ENCODE results near the gene COPG1.

COPG1 gene

DNA sequence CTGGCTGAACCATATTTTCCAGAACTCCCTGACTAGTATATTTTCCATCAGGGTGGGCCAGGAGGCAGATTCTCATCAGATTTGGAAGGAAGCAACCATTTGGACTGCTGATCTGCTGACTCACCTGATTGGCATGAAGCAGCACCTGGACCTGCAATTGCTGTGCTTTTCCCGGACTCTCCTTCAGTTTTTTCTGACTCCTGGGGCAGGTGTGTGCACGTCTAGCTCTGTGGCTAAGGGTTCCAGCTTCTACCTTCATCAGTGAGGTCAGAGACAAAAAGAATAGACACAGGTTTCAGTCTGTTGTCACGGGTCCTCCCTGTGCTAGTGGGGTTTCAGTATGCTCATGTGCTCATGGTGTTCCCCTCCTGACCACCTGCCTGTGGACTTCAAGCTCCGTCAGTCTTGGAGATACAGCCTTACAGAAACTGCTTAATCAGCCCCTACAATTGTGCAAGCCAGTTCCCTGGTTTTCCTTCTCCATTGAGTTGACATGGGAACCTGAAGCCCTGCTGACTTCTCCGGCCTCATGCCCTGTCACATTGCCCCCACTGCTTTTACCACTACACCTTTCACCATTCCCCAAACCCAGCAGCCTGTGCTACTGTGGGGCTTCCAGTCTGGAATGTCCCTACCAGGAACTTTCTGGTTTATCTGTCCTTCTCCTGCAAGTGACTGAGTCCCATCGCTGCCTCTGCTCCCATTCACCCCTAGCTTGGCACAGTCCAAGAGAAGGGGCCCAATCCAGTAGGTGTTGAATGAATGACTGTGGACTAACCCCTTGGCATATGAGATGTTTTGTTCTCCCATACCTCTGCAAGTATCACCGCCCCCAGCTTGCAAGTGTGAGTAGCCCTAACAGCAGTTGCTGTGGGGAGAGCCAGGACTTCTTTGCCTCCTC, 61.0 kb downstream of the COPG1 start:
- TF ChIP-seq TAF1 (IDR thresholded peaks at IDR 0.05; ENCODE audit: borderline replicate concordance, insufficient read depth, low read length) (no peak), FOXP2 (optimal IDR thresholded peaks at IDR 0.05; ENCODE audit: borderline replicate concordance, extremely low read depth, extremely low read length, insufficient read depth) (no peak), SIN3A (IDR thresholded peaks at IDR 0.05; ENCODE audit: borderline replicate concordance, insufficient read depth, low read length) (no peak), POLR2AphosphoS5 (IDR thresholded peaks at IDR 0.05; ENCODE audit: low read depth, low read length) (no peak)
- TF ChIP-seq, protein P1, sequence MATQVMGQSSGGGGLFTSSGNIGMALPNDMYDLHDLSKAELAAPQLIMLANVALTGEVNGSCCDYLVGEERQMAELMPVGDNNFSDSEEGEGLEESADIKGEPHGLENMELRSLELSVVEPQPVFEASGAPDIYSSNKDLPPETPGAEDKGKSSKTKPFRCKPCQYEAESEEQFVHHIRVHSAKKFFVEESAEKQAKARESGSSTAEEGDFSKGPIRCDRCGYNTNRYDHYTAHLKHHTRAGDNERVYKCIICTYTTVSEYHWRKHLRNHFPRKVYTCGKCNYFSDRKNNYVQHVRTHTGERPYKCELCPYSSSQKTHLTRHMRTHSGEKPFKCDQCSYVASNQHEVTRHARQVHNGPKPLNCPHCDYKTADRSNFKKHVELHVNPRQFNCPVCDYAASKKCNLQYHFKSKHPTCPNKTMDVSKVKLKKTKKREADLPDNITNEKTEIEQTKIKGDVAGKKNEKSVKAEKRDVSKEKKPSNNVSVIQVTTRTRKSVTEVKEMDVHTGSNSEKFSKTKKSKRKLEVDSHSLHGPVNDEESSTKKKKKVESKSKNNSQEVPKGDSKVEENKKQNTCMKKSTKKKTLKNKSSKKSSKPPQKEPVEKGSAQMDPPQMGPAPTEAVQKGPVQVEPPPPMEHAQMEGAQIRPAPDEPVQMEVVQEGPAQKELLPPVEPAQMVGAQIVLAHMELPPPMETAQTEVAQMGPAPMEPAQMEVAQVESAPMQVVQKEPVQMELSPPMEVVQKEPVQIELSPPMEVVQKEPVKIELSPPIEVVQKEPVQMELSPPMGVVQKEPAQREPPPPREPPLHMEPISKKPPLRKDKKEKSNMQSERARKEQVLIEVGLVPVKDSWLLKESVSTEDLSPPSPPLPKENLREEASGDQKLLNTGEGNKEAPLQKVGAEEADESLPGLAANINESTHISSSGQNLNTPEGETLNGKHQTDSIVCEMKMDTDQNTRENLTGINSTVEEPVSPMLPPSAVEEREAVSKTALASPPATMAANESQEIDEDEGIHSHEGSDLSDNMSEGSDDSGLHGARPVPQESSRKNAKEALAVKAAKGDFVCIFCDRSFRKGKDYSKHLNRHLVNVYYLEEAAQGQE (IDR thresholded peaks at IDR 0.05; ENCODE audit: insufficient read depth in 1 of 2, low read depth in 2 of 2, low read length in 2 of 2): no peak

DNA sequence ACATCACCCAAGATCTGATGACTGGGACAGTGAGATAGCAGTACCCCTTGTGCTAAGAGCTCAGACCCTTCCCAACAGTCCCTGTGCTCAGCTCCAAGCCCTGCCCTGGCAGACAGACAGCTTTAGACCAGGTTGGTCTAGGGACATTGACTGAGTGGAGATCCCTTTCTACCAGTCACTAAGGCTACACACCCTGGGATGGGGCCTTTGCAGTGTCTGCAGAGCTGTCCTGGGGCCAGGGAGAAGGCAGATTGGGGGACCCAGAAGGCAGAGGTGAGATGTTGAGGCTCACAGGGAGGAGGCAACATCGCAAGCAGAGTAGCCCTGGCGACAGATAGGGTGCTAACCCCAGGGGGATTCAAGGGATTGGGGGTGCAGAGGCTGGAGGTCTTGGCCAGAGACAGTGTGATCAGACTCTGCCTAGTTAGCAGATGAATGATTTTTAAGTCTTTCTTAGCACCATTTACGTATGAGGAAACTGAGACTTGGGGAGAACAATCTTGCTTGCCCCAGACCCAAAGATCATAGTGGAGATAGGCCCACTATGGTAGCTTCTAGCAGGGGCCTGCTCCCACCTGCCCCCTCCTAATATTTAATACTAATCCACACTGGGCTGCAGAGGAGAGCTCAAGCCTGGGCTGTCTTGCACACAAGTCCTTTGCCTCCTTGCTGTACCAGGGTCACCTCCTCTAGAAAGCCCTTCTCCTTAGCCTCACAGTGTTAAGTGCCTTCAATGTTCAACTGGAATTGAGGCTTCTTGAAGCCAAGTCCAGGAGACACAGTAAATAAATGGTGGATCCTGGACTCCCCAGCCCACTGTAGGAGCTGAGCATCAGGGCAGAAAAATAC, 61.9 kb downstream of the COPG1 start:
- TF ChIP-seq POLR2AphosphoS5 (IDR thresholded peaks at IDR 0.05; ENCODE audit: low read depth, low read length): no peak
- no peak for TF ChIP-seq FOXP2 (optimal IDR thresholded peaks at IDR 0.05; ENCODE audit: borderline replicate concordance, extremely low read depth, extremely low read length, insufficient read depth)
- TF ChIP-seq SIN3A (IDR thresholded peaks at IDR 0.05; ENCODE audit: borderline replicate concordance, insufficient read depth, low read length): no peak
- no peak for TF ChIP-seq TAF1 (IDR thresholded peaks at IDR 0.05; ENCODE audit: borderline replicate concordance, insufficient read depth, low read length)
- TF ChIP-seq, protein P1 (IDR thresholded peaks at IDR 0.05; ENCODE audit: insufficient read depth in 1 of 2, low read depth in 2 of 2, low read length in 2 of 2): no peak

DNA sequence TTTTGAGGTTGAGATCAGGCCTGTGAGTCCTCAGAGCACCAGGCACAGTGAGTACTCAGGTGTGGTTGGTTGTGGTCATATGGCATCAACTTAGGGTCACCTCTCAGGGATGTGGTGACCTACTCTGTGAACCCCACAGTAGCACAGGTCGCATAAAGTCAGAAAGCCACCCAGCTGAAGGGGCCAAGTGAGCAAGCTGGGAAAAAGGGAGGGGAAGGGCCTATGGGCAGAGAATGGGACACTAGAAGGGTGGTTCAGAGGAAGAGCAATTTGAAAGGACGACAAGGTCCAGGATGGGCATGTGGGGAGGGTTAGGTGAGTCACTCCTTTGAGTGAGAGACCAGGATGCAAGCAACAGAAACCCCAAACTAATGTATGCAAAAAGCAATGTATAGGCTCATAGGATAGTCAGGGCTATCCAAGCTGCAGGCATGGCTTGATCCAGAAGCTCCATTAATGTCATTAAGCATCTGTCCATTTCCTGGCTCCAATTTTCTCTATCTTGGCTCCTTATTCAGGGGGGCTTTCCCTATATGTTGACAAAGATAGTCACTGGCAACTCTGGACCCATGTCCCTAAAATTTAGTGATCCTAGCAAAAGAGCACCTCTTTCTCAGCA, 62.7 kb downstream of the COPG1 start:
- TF ChIP-seq FOXP2 (optimal IDR thresholded peaks at IDR 0.05; ENCODE audit: borderline replicate concordance, extremely low read depth, extremely low read length, insufficient read depth) (no peak), TAF1 (IDR thresholded peaks at IDR 0.05; ENCODE audit: borderline replicate concordance, insufficient read depth, low read length) (no peak), POLR2AphosphoS5 (IDR thresholded peaks at IDR 0.05; ENCODE audit: low read depth, low read length) (no peak), SIN3A (IDR thresholded peaks at IDR 0.05; ENCODE audit: borderline replicate concordance, insufficient read depth, low read length) (no peak)
- TF ChIP-seq, protein P1 (IDR thresholded peaks at IDR 0.05; ENCODE audit: insufficient read depth in 1 of 2, low read depth in 2 of 2, low read length in 2 of 2): no peak

DNA sequence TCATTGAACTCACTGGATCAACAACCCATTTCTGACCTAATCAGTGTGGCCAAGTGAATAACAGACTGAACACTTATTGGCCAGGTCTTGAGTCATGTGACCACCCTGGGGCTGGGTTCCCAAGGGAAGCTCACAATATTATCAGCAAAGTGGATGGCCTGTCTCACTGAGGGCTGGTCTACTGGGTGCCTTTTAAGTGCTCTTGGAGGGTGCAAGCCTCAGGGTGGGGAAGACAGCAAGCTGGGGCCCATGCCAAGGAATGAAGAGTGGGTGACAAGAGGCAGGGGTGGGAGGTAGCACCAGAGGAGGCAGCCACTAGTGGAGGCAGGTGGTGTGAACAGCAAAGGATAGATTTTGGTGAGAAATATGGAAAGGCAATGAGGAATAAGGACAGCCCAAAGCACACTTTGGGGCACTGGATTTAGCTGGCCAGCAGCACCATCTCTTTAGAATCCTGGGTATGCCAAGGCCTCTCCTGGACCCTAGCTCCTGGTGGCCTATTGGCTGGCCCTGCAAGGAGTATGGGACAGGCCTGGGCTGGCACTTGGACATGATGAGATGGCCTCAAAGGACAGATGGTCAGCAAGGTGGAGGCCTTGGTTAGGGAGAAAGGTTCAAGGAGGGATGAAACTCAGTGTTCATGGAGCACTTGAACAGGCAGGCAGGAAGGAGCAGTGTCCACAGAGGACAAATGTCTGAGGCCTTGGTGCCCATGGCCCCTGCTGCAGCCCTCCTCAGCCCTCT, 63.4 kb downstream of the COPG1 start:
- TF ChIP-seq FOXP2 (optimal IDR thresholded peaks at IDR 0.05; ENCODE audit: borderline replicate concordance, extremely low read depth, extremely low read length, insufficient read depth) (no peak), TAF1 (IDR thresholded peaks at IDR 0.05; ENCODE audit: borderline replicate concordance, insufficient read depth, low read length) (no peak), SIN3A (IDR thresholded peaks at IDR 0.05; ENCODE audit: borderline replicate concordance, insufficient read depth, low read length) (no peak), POLR2AphosphoS5 (IDR thresholded peaks at IDR 0.05; ENCODE audit: low read depth, low read length) (no peak)
- TF ChIP-seq, protein P1 (IDR thresholded peaks at IDR 0.05; ENCODE audit: insufficient read depth in 1 of 2, low read depth in 2 of 2, low read length in 2 of 2): no peak

Data from PFSK-1 (cell line).